Measurements from ENCODE around the gene GAMT.

Gene GAMT

GRCh38 chr19:1369214-1369805 is 32.0 kb downstream of the GAMT start:
- TF ChIP-seq CTCF (IDR thresholded peaks at IDR 0.05), result no peak

DNA sequence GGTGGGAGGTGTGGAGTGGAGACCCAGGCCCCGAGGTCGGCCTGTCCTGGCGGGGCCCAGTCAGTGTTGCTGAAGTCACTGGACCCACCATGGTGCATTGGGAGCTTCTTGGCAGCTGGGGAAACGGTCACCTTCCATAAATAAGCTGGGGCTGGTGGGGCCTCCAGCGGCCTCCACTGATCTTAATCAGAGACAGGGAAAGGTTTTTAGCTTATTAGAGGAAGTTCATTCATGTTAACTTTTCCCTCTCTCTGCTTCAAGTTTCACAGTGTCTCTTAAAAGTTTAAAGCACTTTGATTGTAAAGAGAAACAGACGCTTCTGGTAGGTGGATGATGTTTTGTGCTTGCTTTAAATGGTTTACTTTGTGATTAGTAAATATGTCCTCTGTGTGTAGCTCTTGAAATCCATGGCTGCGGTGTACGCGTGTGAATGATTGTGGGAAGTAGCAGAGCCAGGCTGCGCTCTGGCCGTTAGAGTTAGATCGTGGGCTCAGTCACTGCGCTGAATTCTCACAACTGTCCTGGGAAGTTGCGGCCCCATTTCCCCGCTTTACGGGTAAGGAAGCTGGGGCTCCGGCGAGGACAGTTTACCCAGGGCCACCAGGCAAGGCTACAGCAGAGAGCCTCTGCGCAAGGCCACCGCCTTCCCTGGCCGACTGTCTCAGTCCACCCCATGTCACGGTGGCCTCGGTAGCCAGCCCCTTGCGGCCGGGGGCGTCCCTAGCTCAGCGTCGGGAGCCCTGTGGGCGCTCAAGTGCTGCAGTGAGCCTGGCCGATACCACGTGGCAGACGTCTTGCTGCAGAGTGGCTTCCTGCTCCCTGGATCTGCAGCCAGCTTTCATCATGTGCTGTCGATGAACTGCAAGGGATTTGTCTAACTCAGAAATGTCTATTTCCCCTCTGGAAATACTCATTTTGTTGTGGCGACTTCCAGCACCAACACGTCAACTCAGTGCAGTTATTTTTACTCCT is 34.2 kb downstream of the GAMT start:
- no peak for TF ChIP-seq CTCF (IDR thresholded peaks at IDR 0.05)

DNA sequence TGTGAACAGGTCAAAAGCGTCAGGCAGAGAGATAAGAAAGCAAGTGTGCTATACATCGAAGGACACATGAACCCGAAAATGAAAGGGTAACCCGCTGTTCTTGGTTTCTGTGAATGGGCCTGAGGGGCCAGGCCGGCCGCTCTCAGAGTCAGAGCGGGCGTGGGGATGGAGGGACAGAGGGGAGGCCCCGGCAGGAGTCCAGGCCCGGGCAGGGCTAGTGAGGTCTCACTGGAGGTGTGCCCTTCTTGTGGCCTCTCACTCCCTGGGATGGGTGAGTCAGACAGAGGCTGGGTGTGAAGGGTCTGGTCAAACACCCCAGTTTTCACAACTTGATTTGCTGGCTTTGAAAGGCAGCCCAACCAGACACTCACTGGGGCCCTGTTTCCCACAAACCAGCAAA is 35.0 kb downstream of the GAMT start:
- no peak for TF ChIP-seq CTCF (IDR thresholded peaks at IDR 0.05)

DNA sequence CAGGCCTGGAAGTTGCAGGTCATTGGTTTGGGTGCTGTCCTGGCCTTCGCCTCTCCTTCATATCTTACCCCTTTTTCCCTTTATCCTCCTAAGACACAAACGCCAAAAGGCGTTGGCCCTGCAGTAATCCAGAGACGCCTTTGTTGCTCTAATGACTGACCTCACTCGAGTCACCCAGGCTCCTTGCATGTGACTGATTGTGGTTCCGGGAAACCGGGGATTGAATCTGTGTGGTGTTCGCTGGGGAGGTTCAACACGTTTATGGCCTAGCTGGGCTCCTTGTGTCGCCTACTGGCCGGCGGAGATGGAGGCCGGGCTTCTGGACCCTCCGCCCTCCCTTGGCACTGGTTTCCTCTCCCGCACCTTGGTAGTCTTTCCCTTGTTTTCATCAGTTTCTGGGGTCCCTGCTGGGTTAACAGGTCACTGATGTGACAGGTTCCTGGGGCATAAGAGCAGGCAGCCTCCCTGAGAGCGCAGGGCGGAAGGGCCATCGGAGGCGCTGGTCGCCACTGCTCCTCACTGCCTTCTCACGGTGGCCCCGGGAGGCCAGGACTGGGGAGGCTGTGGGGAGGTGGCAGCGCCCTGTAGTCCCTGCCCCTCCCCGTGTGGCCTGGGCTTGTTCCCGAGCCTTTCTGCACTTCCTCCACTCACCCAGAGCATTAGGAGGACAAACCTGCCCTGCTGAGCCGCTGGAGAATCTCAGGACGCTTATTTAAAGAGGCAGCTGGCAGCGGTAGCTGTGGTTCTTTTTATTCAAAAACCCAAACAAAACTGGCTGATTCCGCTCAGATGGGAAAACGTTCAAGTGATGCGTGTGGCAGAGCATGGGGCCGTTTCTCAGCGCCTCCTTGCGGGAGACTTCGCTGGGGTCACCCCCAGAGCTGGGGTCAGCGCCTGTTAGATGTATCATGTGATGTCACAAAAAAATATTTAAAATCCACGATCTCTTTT is 35.7 kb downstream of the GAMT start:
- no peak for TF ChIP-seq CTCF (IDR thresholded peaks at IDR 0.05)

GRCh38 chr19:1364070-1364704 is 37.2 kb downstream of the GAMT start:
- 0 out of 2 replicates have a peak, but pooled peaks have one; percentile 14 for TF ChIP-seq CTCF (IDR thresholded peaks at IDR 0.05)

GRCh38 chr19:1363599-1363998 is 37.7 kb downstream of the GAMT start:
- TF ChIP-seq CTCF (IDR thresholded peaks at IDR 0.05), result no peak
